IgD-negative memory B cell (primary cell): ENCODE data around the gene CHL1. TPM values are rescaled to one million over a fixed set of nuclear protein-coding genes. Genes with fewer than 3 reads are reported as not detected.
A peak's percentile ranks its signal among the peaks of the same experiment; 100 is the strongest.

Source experiments
- H3K27ac Mint-ChIP-seq, 3 donors: one replicate each; pipeline ENCODE4 v1.8.0; 2020 to 2022; ENCODE audit warnings: mild to moderate bottlenecking in 3 of 3, mixed read lengths in 3 of 3, moderate library complexity in 1 of 3
- H3K27me3 Mint-ChIP-seq: one replicate; pipeline ENCODE4 v1.8.0; 2021; ENCODE audit warnings: mixed read lengths
- H3K36me3 Mint-ChIP-seq: one replicate; pipeline ENCODE4 v1.8.0; 2020; ENCODE audit warnings: mild to moderate bottlenecking, mixed read lengths
- H3K4me1 Mint-ChIP-seq, 3 donors: one replicate each; pipeline ENCODE4 v1.8.0; 2020 to 2022; ENCODE audit warnings: mixed read lengths in 3 of 3, mild to moderate bottlenecking in 1 of 3
- H3K4me3 Mint-ChIP-seq, 4 donors: one replicate each; pipeline ENCODE4 v1.8.0; 2020 to 2022; ENCODE audit warnings: mild to moderate bottlenecking in 4 of 4, mixed read lengths in 4 of 4, moderate library complexity in 3 of 4
- H3K9me3 Mint-ChIP-seq, 3 donors: one replicate each; pipeline ENCODE4 v1.8.0; 2020 to 2021; ENCODE audit warnings: mixed read lengths in 3 of 3, mild to moderate bottlenecking in 1 of 3
- polyA plus RNA-seq: library from polyadenylated mRNA; unstranded; fragments of 300-500 nt; fragmentation: Illumina TruSeq; gene quantifications from one replicate; pipeline ENCODE4 v1.2.3, GENCODE V29; 2021

Gene CHL1
- polyA plus RNA-seq, 1 donor from 2014 or later, result 4.1 TPM

- H3K27ac Mint-ChIP-seq, result no peak overlapping the region
- H3K4me1 Mint-ChIP-seq, result peaks cover 2 to 6% (median 6%) of the 10 kb centered on the region in 3 donors
- no peaks in the 10 kb centered on the region for H3K9me3 Mint-ChIP-seq
- H3K4me3 Mint-ChIP-seq, result no peak overlapping the region
- peaks cover 4% of the 10 kb centered on the region for H3K36me3 Mint-ChIP-seq
- peaks cover 11% of the 10 kb centered on the region for H3K27me3 Mint-ChIP-seq
These were observed 4.3 kb downstream of the CHL1 start for GRCh38 chr3:200758-201325.

GRCh38 chr3:204102-204501 is 7.5 kb downstream of the CHL1 start:
- H3K9me3 Mint-ChIP-seq, result no peaks in the 10 kb centered on the region
- peaks cover 0 to 2% (median 0%) of the 10 kb centered on the region in 3 donors for H3K4me1 Mint-ChIP-seq
- peaks cover 4% of the 10 kb centered on the region for H3K27me3 Mint-ChIP-seq
- no peak overlapping the region for H3K27ac Mint-ChIP-seq
- H3K36me3 Mint-ChIP-seq, result peaks cover 3% of the 10 kb centered on the region
- H3K4me3 Mint-ChIP-seq, result no peak overlapping the region

- no peak overlapping the region for H3K27ac Mint-ChIP-seq
- peaks cover 6 to 10% (median 8%) of the 10 kb centered on the region in 3 donors for H3K4me1 Mint-ChIP-seq
- no peak overlapping the region for H3K4me3 Mint-ChIP-seq
- no peaks in the 10 kb centered on the region for H3K36me3 Mint-ChIP-seq
- no peaks in the 10 kb centered on the region for H3K27me3 Mint-ChIP-seq
- no peaks in the 10 kb centered on the region for H3K9me3 Mint-ChIP-seq
These were observed 11.4 kb downstream of the CHL1 start for GRCh38 chr3:207973-208372.

GRCh38 chr3:210669-211068 is 14.1 kb downstream of the CHL1 start:
- H3K4me3 Mint-ChIP-seq, result peak overlapping the region in 1 of 4 donors; percentile 53
- no peaks in the 10 kb centered on the region for H3K36me3 Mint-ChIP-seq
- H3K4me1 Mint-ChIP-seq, result peaks cover 6 to 13% (median 8%) of the 10 kb centered on the region in 3 donors
- no peak overlapping the region for H3K27ac Mint-ChIP-seq
- no peaks in the 10 kb centered on the region for H3K9me3 Mint-ChIP-seq
- H3K27me3 Mint-ChIP-seq, result no peaks in the 10 kb centered on the region

- no peaks in the 10 kb centered on the region for H3K27me3 Mint-ChIP-seq
- H3K4me1 Mint-ChIP-seq, result peaks cover 8 to 13% (median 12%) of the 10 kb centered on the region in 3 donors
- peak overlapping the region in 2 of 3 donors; percentile 0 to 85 for H3K27ac Mint-ChIP-seq
- H3K36me3 Mint-ChIP-seq, result no peaks in the 10 kb centered on the region
- peak overlapping the region in 2 of 4 donors; percentile 13 to 25 for H3K4me3 Mint-ChIP-seq
- H3K9me3 Mint-ChIP-seq, result no peaks in the 10 kb centered on the region
These were observed 15.9 kb downstream of the CHL1 start for GRCh38 chr3:212432-212831.

- peak overlapping the region in 1 of 3 donors; percentile 74 for H3K27ac Mint-ChIP-seq
- H3K27me3 Mint-ChIP-seq, result no peaks in the 10 kb centered on the region
- no peak overlapping the region for H3K4me3 Mint-ChIP-seq
- no peaks in the 10 kb centered on the region for H3K9me3 Mint-ChIP-seq
- peaks cover 11 to 26% (median 26%) of the 10 kb centered on the region in 3 donors for H3K4me1 Mint-ChIP-seq
- no peaks in the 10 kb centered on the region for H3K36me3 Mint-ChIP-seq
These were observed 20.7 kb downstream of the CHL1 start for GRCh38 chr3:217099-217813.

- Mint-ChIP-seq H3K27ac (no peak overlapping the region), H3K4me1 (peaks cover 6 to 20% (median 19%) of the 10 kb centered on the region in 3 donors), H3K27me3 (no peaks in the 10 kb centered on the region), H3K36me3 (no peaks in the 10 kb centered on the region), H3K9me3 (peaks cover 0 to 6% (median 0%) of the 10 kb centered on the region in 3 donors), H3K4me3 (peak overlapping the region in 2 of 4 donors; percentile 0 to 6)
These were observed 21.4 kb downstream of the CHL1 start for GRCh38 chr3:217948-218347.

GRCh38 chr3:228442-229182 is 32.0 kb downstream of the CHL1 start:
- H3K4me1 Mint-ChIP-seq, result peaks cover 0 to 12% (median 3%) of the 10 kb centered on the region in 3 donors
- no peaks in the 10 kb centered on the region for H3K27me3 Mint-ChIP-seq

GRCh38 chr3:229183-229661 is 32.7 kb downstream of the CHL1 start:
- H3K4me1 Mint-ChIP-seq, result peaks cover 0 to 12% (median 3%) of the 10 kb centered on the region in 3 donors
- no peak overlapping the region for H3K27ac Mint-ChIP-seq
- no peak overlapping the region for H3K4me3 Mint-ChIP-seq
- H3K36me3 Mint-ChIP-seq, result no peaks in the 10 kb centered on the region
- H3K9me3 Mint-ChIP-seq, result peaks cover 0 to 2% (median 0%) of the 10 kb centered on the region in 3 donors
- no peaks in the 10 kb centered on the region for H3K27me3 Mint-ChIP-seq

More at GRCh38 chr3:228442-229182, 32.0 kb downstream of the CHL1 start:
- Mint-ChIP-seq H3K27ac (no peak overlapping the region), H3K4me3 (no peak overlapping the region), H3K9me3 (peaks cover 0 to 2% (median 1%) of the 10 kb centered on the region in 3 donors), H3K36me3 (no peaks in the 10 kb centered on the region)

- Mint-ChIP-seq H3K36me3 (no peaks in the 10 kb centered on the region), H3K9me3 (no peaks in the 10 kb centered on the region), H3K27ac (no peak overlapping the region), H3K4me1 (peaks cover 5 to 8% (median 7%) of the 10 kb centered on the region in 3 donors), H3K27me3 (no peaks in the 10 kb centered on the region), H3K4me3 (no peak overlapping the region)
These were observed 40.3 kb downstream of the CHL1 start for GRCh38 chr3:236881-237280.

GRCh38 chr3:242602-243355 is 46.2 kb downstream of the CHL1 start:
- H3K27ac Mint-ChIP-seq, result no peak overlapping the region
- no peak overlapping the region for H3K4me3 Mint-ChIP-seq
- no peaks in the 10 kb centered on the region for H3K36me3 Mint-ChIP-seq
- no peaks in the 10 kb centered on the region for H3K4me1 Mint-ChIP-seq
- H3K9me3 Mint-ChIP-seq, result peaks cover 0 to 2% (median 2%) of the 10 kb centered on the region in 3 donors
- no peaks in the 10 kb centered on the region for H3K27me3 Mint-ChIP-seq

GRCh38 chr3:243356-243725 is 46.8 kb downstream of the CHL1 start:
- no peaks in the 10 kb centered on the region for H3K27me3 Mint-ChIP-seq
- H3K4me3 Mint-ChIP-seq, result no peak overlapping the region
- H3K36me3 Mint-ChIP-seq, result no peaks in the 10 kb centered on the region
- no peak overlapping the region for H3K27ac Mint-ChIP-seq
- no peaks in the 10 kb centered on the region for H3K4me1 Mint-ChIP-seq
- H3K9me3 Mint-ChIP-seq, result peaks cover 0 to 2% (median 2%) of the 10 kb centered on the region in 3 donors

- H3K9me3 Mint-ChIP-seq, result peaks cover 0 to 2% (median 2%) of the 10 kb centered on the region in 3 donors
- H3K27me3 Mint-ChIP-seq, result no peaks in the 10 kb centered on the region
- peaks cover 2 to 4% (median 3%) of the 10 kb centered on the region in 3 donors for H3K4me1 Mint-ChIP-seq
- H3K27ac Mint-ChIP-seq, result no peak overlapping the region
- no peak overlapping the region for H3K4me3 Mint-ChIP-seq
- no peaks in the 10 kb centered on the region for H3K36me3 Mint-ChIP-seq
These were observed 47.5 kb downstream of the CHL1 start for GRCh38 chr3:244041-244440.

- Mint-ChIP-seq H3K4me3 (no peak overlapping the region), H3K27me3 (no peaks in the 10 kb centered on the region)
These were observed 51.4 kb downstream of the CHL1 start for GRCh38 chr3:247916-248315.

More at GRCh38 chr3:247916-248315, 51.4 kb downstream of the CHL1 start:
- Mint-ChIP-seq H3K36me3 (no peaks in the 10 kb centered on the region), H3K4me1 (peaks cover 11 to 18% (median 11%) of the 10 kb centered on the region in 3 donors), H3K9me3 (no peaks in the 10 kb centered on the region), H3K27ac (no peak overlapping the region)
